Subcutaneous adipose tissue (tissue), 4 donors: ENCODE measurements around the gene DHRS7. TPM values are rescaled to one million over a fixed set of nuclear protein-coding genes. Genes with fewer than 3 reads are reported as not detected.

Experiments used
- total RNA-seq, 4 donors: library from RNA; depleted of rRNA; stranded (reverse); fragments of >200 nt; gene quantifications; one replicate each; pipeline ENCODE4 v1.1.0, GENCODE V29; 2016
- TF ChIP-seq, protein P1 (sequence below): fragments of 450-650 bp; IDR thresholded peaks from one replicate; pipeline ENCODE4 v1.5.1; 2016; ENCODE audit warnings: low read depth, mild to moderate bottlenecking, control low read depth, antibody characterized with exemption, moderate library complexity

The DHRS7 gene
- total RNA-seq, 4 donors from 2014 or later: 73.0 to 106 (median 83.2) TPM

DNA sequence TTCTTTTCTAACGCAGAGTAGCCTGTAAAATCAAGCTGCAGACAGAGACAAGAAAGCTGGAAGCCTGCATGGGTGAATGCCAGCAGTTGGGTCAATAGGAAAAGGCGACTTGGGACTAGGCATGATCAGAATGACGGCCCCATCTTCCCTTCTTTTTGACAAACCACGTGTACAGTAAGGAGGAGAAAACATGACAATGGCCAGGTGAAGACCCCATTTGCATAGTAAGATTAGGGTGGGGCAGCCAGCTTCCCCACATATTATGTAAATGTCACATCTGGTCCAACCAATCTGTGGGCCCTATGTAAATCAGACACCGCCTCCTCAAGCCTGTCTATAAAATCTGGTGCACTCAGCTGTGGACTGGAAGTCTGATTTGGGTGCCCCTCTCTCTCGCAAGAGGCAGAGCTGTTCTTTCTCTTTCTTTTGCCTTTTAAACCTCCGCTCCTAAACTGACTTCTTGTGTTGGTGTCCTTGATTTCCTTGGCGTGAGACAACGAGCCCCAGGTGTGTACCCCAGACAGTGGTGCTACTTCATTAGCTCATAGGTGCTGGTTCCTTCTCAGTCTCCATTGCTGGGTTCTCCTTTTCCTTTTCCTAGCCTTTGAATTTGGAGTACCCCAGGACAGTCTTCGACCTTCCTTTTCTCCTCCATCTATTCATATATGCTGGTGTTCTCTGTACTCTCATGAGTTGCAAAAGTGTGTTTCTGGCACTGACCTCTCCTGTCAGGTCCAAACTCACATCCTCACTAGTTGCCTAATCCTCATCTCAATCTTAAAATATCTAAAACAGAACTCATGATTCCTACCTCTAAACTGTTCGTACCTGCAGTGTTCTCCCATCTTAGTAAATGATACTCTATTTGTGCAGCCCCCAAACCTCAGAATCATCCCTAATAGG lies 9.4 kb upstream of the DHRS7 start:
- TF ChIP-seq, protein P1, sequence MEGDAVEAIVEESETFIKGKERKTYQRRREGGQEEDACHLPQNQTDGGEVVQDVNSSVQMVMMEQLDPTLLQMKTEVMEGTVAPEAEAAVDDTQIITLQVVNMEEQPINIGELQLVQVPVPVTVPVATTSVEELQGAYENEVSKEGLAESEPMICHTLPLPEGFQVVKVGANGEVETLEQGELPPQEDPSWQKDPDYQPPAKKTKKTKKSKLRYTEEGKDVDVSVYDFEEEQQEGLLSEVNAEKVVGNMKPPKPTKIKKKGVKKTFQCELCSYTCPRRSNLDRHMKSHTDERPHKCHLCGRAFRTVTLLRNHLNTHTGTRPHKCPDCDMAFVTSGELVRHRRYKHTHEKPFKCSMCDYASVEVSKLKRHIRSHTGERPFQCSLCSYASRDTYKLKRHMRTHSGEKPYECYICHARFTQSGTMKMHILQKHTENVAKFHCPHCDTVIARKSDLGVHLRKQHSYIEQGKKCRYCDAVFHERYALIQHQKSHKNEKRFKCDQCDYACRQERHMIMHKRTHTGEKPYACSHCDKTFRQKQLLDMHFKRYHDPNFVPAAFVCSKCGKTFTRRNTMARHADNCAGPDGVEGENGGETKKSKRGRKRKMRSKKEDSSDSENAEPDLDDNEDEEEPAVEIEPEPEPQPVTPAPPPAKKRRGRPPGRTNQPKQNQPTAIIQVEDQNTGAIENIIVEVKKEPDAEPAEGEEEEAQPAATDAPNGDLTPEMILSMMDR: no peak

DNA sequence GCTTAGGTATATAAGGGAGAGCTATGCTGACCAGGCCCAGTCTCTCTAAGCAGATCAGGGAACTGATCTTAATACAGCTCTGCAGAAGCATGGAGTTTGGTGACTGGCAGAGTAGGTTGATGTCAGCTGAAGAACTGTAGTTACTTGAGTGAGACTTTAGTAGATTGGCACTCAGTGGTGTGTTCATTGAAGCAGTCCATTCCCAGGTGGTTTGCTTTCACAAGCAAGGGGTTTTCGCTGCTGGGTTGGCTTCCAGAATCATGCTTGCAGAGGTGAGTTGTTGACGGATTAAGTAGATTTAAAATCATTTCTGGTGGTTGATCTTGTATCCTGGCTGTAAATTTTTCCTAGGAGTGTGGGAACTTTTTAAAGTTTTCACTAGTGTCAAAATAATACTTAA lies 6.5 kb upstream of the DHRS7 start:
- TF ChIP-seq, protein P1: no peak

DNA sequence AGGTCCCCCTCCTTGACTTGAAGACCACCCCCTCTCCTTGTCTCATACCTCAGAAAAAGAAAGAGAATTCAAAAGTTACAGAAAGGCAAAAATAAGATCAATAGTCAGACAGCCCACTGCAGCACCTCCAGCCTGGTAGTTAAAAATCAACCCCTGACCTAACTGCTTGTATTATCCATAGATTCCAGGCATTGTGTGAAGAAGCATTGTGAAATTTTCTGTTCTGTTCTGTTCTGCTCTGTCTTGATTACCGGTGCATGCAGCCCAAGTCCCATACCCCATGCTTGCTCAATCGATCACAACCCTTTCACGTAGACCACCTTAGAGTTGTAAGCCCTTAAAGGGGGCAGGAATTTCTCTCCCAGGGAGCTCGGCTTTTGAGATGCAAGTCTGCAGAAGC lies 5.8 kb upstream of the DHRS7 start:
- TF ChIP-seq, protein P1: no peak

DNA sequence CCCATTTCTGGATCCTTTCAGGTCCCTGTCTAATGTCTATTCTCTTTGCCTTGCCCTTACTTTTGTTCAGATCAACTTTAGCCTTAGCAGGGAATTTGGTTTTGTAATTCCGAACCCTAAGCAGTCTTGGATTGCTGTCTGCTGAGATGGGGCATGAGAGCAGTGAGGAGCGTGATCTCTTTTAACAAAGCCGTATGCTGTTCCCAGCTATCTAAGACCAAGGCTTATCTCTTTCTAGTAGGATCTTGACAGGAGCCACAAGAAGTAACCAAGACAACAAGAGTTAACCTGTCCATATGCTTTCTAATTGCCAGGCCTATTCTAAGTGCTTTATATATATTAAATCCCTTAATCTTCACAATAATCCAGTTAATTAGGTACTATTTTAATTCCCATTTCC lies 4.5 kb upstream of the DHRS7 start:
- TF ChIP-seq, protein P1: no peak

DNA sequence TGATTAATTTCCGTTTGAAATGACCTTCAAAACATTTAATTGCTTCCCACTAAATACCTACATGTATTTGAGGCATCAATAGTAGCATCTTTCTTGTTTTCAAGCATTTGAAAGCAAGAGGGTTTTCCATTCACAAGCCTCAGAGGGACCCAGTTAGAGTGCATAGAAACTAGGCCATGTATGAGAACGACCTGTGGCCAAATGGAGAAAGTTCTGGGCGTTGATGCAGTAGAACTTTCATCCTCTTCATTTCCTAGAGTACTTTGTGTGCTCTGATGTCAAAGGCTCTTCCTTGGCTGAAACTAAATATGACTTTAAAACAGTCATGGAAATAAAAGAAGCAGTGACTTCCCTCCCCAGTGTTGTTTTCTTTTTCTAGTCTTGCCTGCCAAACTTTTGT lies 944 bp upstream of the DHRS7 start:
- TF ChIP-seq, protein P1: no peak

DNA sequence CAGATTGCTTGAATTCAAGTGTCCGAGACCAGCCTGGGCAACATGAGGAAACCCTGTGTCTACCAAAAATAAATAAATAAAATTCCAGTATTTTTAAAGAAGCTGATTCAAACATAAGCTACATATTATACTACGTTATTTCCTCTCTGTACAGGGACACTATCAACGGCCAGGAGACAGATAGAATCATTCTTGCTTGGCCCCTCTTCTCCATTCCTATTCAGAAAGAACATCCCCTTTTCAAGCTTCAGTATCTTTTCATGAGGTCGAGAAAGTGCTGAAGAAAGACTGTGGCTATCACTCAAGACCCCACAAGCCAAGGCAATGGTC lies 314 bp upstream of the DHRS7 start:
- TF ChIP-seq, protein P1: no peak

DNA sequence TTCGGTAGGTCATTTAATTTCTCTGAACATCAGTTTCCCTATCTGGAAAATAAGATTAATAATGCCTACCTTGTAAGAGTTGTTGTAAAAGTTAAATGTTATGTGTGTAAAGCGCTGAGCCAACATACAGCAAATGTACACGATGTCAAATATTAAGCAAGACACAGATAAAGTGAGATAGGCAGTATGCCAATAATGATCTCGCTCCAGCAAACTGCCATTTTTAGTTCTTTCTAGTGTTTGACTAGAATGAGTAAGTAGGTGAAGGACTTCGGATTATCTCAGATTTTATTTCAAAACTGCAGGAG lies 840 bp downstream of the DHRS7 start:
- TF ChIP-seq, protein P1: no peak
